ENCODE results near the gene PLEKHJ1.

DNA sequence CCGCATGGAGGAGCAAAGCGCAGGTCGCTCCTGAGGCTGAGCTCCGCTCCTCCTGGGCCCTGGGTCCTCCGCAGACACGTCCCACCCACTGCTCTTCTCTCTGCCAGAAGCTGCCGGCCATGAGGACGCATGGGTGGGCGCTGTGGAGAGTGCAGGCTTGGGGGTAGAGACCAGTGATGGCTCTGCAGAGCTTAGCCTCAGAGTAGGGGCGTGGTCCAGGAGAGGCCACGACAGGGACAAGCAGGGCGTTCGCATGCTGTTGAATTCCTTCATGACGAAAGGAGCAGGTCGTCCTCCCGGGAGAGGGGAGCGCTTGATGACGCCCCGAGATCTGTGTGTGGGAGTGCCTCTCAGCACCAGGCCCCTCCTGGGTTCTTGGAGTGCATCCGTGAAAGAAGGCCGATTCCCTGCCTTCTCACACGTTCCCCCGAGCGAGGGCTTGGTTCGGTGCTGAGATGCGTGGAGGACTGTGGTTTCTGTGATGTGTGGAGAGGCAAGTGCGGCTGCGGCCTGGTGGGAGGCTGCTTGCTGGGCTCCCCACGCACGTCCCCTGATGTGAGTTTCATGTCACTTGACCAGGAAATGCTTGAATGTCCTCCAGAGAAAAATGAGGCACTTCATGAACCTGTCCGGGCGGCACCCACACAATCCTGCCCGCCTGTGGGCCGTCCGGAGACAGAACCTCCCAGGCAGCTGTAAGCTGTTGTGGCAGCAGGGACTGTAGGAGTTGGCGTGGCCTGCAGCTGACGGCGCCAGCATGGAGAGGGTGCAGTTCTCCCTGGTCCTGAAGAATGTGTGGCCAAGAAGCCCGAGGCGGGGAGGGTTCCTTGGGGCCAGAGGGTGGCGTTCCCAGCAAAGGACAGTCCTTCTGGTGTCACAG is 5.0 kb upstream of the PLEKHJ1 start:
- TF ChIP-seq, protein P1, sequence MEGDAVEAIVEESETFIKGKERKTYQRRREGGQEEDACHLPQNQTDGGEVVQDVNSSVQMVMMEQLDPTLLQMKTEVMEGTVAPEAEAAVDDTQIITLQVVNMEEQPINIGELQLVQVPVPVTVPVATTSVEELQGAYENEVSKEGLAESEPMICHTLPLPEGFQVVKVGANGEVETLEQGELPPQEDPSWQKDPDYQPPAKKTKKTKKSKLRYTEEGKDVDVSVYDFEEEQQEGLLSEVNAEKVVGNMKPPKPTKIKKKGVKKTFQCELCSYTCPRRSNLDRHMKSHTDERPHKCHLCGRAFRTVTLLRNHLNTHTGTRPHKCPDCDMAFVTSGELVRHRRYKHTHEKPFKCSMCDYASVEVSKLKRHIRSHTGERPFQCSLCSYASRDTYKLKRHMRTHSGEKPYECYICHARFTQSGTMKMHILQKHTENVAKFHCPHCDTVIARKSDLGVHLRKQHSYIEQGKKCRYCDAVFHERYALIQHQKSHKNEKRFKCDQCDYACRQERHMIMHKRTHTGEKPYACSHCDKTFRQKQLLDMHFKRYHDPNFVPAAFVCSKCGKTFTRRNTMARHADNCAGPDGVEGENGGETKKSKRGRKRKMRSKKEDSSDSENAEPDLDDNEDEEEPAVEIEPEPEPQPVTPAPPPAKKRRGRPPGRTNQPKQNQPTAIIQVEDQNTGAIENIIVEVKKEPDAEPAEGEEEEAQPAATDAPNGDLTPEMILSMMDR (IDR thresholded peaks at IDR 0.05; ENCODE audit: low read depth, low read length, missing input control): no peak
- no peak for TF ChIP-seq RXRA (IDR thresholded peaks at IDR 0.05)
- no peak for TF ChIP-seq YY1 (IDR thresholded peaks at IDR 0.05)
- no peak for TF ChIP-seq RAD21 (IDR thresholded peaks at IDR 0.05)
- TF ChIP-seq SP1 (IDR thresholded peaks at IDR 0.05): no peak
